GM21360 (cell line): ENCODE data around the gene MARS1.
"Not testable (repeated sequence)": the region's sequence is repeated elsewhere in the genome, so short reads cannot be mapped to it uniquely, and the experiment has no call there.

ENCODE experiments used
- ATAC-seq: cut with Tn5 transposase; IDR thresholded peaks from one replicate; pipeline ENCODE4 v1.9.1; 2021; ENCODE audit warnings: mild to moderate bottlenecking, moderate library complexity; ENCODE audit not compliant: unreplicated experiment

MARS1 gene

GRCh38 chr12:57547288-57548012 lies 59.6 kb downstream of the MARS1 start:
- no peak for ATAC-seq

GRCh38 chr12:57548013-57548315 lies 60.1 kb downstream of the MARS1 start:
- no peak for ATAC-seq

GRCh38 chr12:57548488-57548887 lies 60.6 kb downstream of the MARS1 start:
- ATAC-seq, result no peak

- ATAC-seq, result no peak
Observed at GRCh38 chr12:57549203-57549908, 61.5 kb downstream of the MARS1 start.

GRCh38 chr12:57549909-57550640 lies 62.2 kb downstream of the MARS1 start, which contains the start of gene KIF5A:
TSS of gene KIF5A (plus strand) at chr12:57550044. CDS start at chr12:57550272, 228 bp downstream.
- ATAC-seq, result no peak

GRCh38 chr12:57550641-57551549 lies 63.0 kb downstream of the MARS1 start:
- ATAC-seq, result no peak

- ATAC-seq, result no peak
Observed at GRCh38 chr12:57551637-57552305, 63.9 kb downstream of the MARS1 start.

GRCh38 chr12:57552306-57552651 lies 64.4 kb downstream of the MARS1 start:
- ATAC-seq, result no peak

GRCh38 chr12:57552835-57553313 lies 65.0 kb downstream of the MARS1 start:
- no peak for ATAC-seq

GRCh38 chr12:57553343-57554202 lies 65.7 kb downstream of the MARS1 start:
- ATAC-seq, result no peak

- ATAC-seq, result no peak
Observed at GRCh38 chr12:57554453-57554852, 66.6 kb downstream of the MARS1 start.

- no peak for ATAC-seq
Observed at GRCh38 chr12:57554897-57555296, 67.0 kb downstream of the MARS1 start.

GRCh38 chr12:57558864-57559263 lies 71.0 kb downstream of the MARS1 start:
- no peak for ATAC-seq

- ATAC-seq, result no peak
Observed at GRCh38 chr12:57560516-57560915, 72.6 kb downstream of the MARS1 start.

- ATAC-seq, result not testable (repeated sequence)
Observed at GRCh38 chr12:57561117-57561516, 73.2 kb downstream of the MARS1 start.

GRCh38 chr12:57563358-57563757 lies 75.5 kb downstream of the MARS1 start:
- no peak for ATAC-seq

GRCh38 chr12:57564178-57564740 lies 76.4 kb downstream of the MARS1 start:
- ATAC-seq, result no peak
